WERI-Rb-1 (cell line): Measurements from ENCODE around the gene RIMBP3C.
"Not testable (repeated sequence)": the region's sequence is repeated elsewhere in the genome, so short reads cannot be mapped to it uniquely, and the experiment has no call there.

Experiments used
- DNase-seq: peaks from one replicate; pipeline ENCODE4 v3.0.0-alpha.2; 2020
- H3K27ac ChIP-seq: fragments of 250-450 bp; sonication (Bioruptor Pico); 2 replicates; pipeline ENCODE4 v1.5.1; 2020; ENCODE audit warnings: mild to moderate bottlenecking, moderate library complexity
- H3K27me3 ChIP-seq: fragments of 250-450 bp; sonication (Bioruptor Pico); 2 replicates; pipeline ENCODE4 v1.5.1; 2021; ENCODE audit warnings: mild to moderate bottlenecking, low read depth, moderate library complexity; ENCODE audit not compliant: insufficient read depth, severe bottlenecking
- H3K36me3 ChIP-seq: fragments of 250-450 bp; sonication (Bioruptor Pico); 2 replicates; pipeline ENCODE4 v1.5.1; 2020; ENCODE audit warnings: mild to moderate bottlenecking, moderate library complexity
- H3K4me3 ChIP-seq: 2 replicates; pipeline ENCODE4 v1.5.1; 2011; ENCODE audit warnings: low read depth, mild to moderate bottlenecking, control low read depth, low read length
- H3K9me3 ChIP-seq: fragments of 250-450 bp; sonication (Bioruptor Pico); 2 replicates; pipeline ENCODE4 v1.5.1; 2021; ENCODE audit warnings: mild to moderate bottlenecking, moderate library complexity; ENCODE audit not compliant: severe bottlenecking
- CTCF ChIP-seq: IDR thresholded peaks from 2 replicates; pipeline ENCODE4 v1.5.1; 2011; ENCODE audit warnings: low read depth, mild to moderate bottlenecking, control low read depth, inconsistent platforms, low read length

Gene RIMBP3C

GRCh38 chr22:21551361-21551760 lies at the start of gene RIMBP3C:
RIMBP3C (minus strand) TSS chr22:21551461; CDS start chr22:21550976, 485 bp downstream.
- H3K9me3 ChIP-seq, H3K27me3 ChIP-seq: not testable (repeated sequence)

GRCh38 chr22:21599053-21599893 lies 48.0 kb upstream of the RIMBP3C start:
- Histone ChIP-seq H3K4me3 (no peak overlapping the region), H3K27ac (no peak overlapping the region), H3K9me3 (no peaks in the 10 kb centered on the region), H3K36me3 (peaks cover 53% of the 10 kb centered on the region), H3K27me3 (no peaks in the 10 kb centered on the region)
- DNase-seq = no peak
- TF ChIP-seq CTCF = no peak

More at GRCh38 chr22:21551361-21551760, at the start of gene RIMBP3C:
- not testable (repeated sequence) for H3K4me3 ChIP-seq, H3K27ac ChIP-seq, H3K36me3 ChIP-seq, DNase-seq

GRCh38 chr22:21598302-21598701 lies 47.0 kb upstream of the RIMBP3C start:
- Histone ChIP-seq H3K36me3 (peaks cover 61% of the 10 kb centered on the region), H3K27me3 (no peaks in the 10 kb centered on the region), H3K4me3 (no peak overlapping the region), H3K9me3 (no peaks in the 10 kb centered on the region), H3K27ac (no peak overlapping the region)
- no peak for DNase-seq
- TF ChIP-seq CTCF = no peak

GRCh38 chr22:21596356-21597135 lies 45.3 kb upstream of the RIMBP3C start:
- not testable (repeated sequence) for H3K27ac ChIP-seq, H3K4me3 ChIP-seq, H3K9me3 ChIP-seq, H3K27me3 ChIP-seq, DNase-seq
- H3K36me3 ChIP-seq = peaks cover 68% of the 10 kb centered on the region

- H3K4me3 ChIP-seq = no peak overlapping the region
- H3K27me3 ChIP-seq = no peaks in the 10 kb centered on the region
- DNase-seq = no peak
- H3K9me3 ChIP-seq = no peaks in the 10 kb centered on the region
- H3K27ac ChIP-seq = no peak overlapping the region
- H3K36me3 ChIP-seq = peaks cover 65% of the 10 kb centered on the region
- TF ChIP-seq CTCF = no peak
Measured at GRCh38 chr22:21594865-21595452, 43.7 kb upstream of the RIMBP3C start.

- Histone ChIP-seq H3K9me3 (no peaks in the 10 kb centered on the region), H3K27me3 (no peaks in the 10 kb centered on the region), H3K27ac (no peak overlapping the region), H3K36me3 (peaks cover 58% of the 10 kb centered on the region), H3K4me3 (no peak overlapping the region)
- DNase-seq = peak; percentile 46
- TF ChIP-seq CTCF = peak; percentile 86
Measured at GRCh38 chr22:21593406-21594232, 42.4 kb upstream of the RIMBP3C start.
